ENCODE data around the gene SLX4IP. TPM values are rescaled to one million over a fixed set of nuclear protein-coding genes. Genes with fewer than 3 reads are reported as not detected.

Gene SLX4IP
- total and polyA plus RNA-seq, 12 donors, result 2.8 to 8.2 (median 4.8) TPM

GRCh38 chr20:10536531-10536930, 101.4 kb downstream of the SLX4IP start:
- peak; percentile 22 to 50 (median 36) for TF ChIP-seq CTCF (IDR thresholded peaks at IDR 0.05)
- no peak for TF ChIP-seq POLR2A (IDR thresholded peaks at IDR 0.05)
- no peaks in the 10 kb centered on the region for H3K9me3 ChIP-seq (replicated peaks in 1 of 3)
- H3K4me1 ChIP-seq (replicated peaks in 1 of 2), result no peaks in the 10 kb centered on the region
- intact Hi-C loops (cut with DNase I), result no loop called here
- DNase-seq, result peak in 3 of 7 donors; percentile 15 to 33 (median 30)
- H3K4me3 ChIP-seq, result no peak overlapping the region
- WGBS, 4 donors, result 29 to 44% (median 38%) methylated on average over 4 of the region's 4 CpGs
- H3K27ac ChIP-seq, result no peak overlapping the region
- H3K36me3 ChIP-seq (replicated peaks in 1 of 2), result no peaks in the 10 kb centered on the region
- H3K27me3 ChIP-seq, result no peaks in the 10 kb centered on the region

- WGBS, 4 donors, result 95 to 97% (median 97%) methylated on average over 2 of the region's 2 CpGs
- intact Hi-C loops (cut with DNase I), result no loop called here
These were observed 102.9 kb downstream of the SLX4IP start for GRCh38 chr20:10537850-10538480.

GRCh38 chr20:10538768-10539167, 103.7 kb downstream of the SLX4IP start:
- Histone ChIP-seq H3K9me3 (replicated peaks in 1 of 3) (no peaks in the 10 kb centered on the region), H3K4me1 (replicated peaks in 1 of 2) (no peaks in the 10 kb centered on the region), H3K4me3 (no peak overlapping the region), H3K27ac (no peak overlapping the region), H3K27me3 (no peaks in the 10 kb centered on the region), H3K36me3 (replicated peaks in 1 of 2) (no peaks in the 10 kb centered on the region)
- TF ChIP-seq POLR2A (IDR thresholded peaks at IDR 0.05) (no peak), CTCF (IDR thresholded peaks at IDR 0.05) (no peak)
- WGBS, 4 donors, result 0 to 59% (median 45%) methylated on average over 1 of the region's 1 CpG
- intact Hi-C loops (cut with DNase I), result no loop called here
- DNase-seq, result no peak

More at GRCh38 chr20:10537850-10538480, 102.9 kb downstream of the SLX4IP start:
- no peaks in the 10 kb centered on the region for H3K36me3 ChIP-seq (replicated peaks in 1 of 2)
- no peak overlapping the region for H3K4me3 ChIP-seq
- H3K4me1 ChIP-seq (replicated peaks in 1 of 2), result no peaks in the 10 kb centered on the region
- no peaks in the 10 kb centered on the region for H3K27me3 ChIP-seq
- H3K27ac ChIP-seq, result no peak overlapping the region
- no peaks in the 10 kb centered on the region for H3K9me3 ChIP-seq (replicated peaks in 1 of 3)
- DNase-seq, result no peak
- TF ChIP-seq CTCF (IDR thresholded peaks at IDR 0.05) (no peak), POLR2A (IDR thresholded peaks at IDR 0.05) (no peak)

- Histone ChIP-seq H3K9me3 (replicated peaks in 1 of 3) (no peaks in the 10 kb centered on the region), H3K4me1 (replicated peaks in 1 of 2) (no peaks in the 10 kb centered on the region), H3K4me3 (no peak overlapping the region), H3K36me3 (replicated peaks in 1 of 2) (no peaks in the 10 kb centered on the region), H3K27ac (peak overlapping the region in 2 of 5 donors; percentile 40 to 65), H3K27me3 (no peaks in the 10 kb centered on the region)
- 84 to 98% (median 95%) methylated on average over 7 of the region's 7 CpGs for WGBS, 4 donors
- intact Hi-C loops (cut with DNase I), result no loop called here
- TF ChIP-seq POLR2A (IDR thresholded peaks at IDR 0.05) (no peak), CTCF (IDR thresholded peaks at IDR 0.05) (no peak)
- DNase-seq, result no peak
These were observed 104.9 kb downstream of the SLX4IP start for GRCh38 chr20:10539818-10540553.

Measured in adrenal gland (tissue), 12 donors.